ENCODE results near the gene TLR9. TPM values are rescaled to one million over a fixed set of nuclear protein-coding genes. Genes with fewer than 3 reads are reported as not detected.
A peak's percentile ranks its signal among the peaks of the same experiment; 100 is the strongest.

The TLR9 gene
- total RNA-seq, 1 experiment from 2014 or later, result not detected

- Mint-ChIP-seq H3K9me3 (no peaks in the 10 kb centered on the region), H3K4me1 (peaks cover 3% of the 10 kb centered on the region; the same call in 1 of the 2 replicates), H3K36me3 (peaks cover 13% of the 10 kb centered on the region), H3K4me3 (no peak overlapping the region), H3K27me3 (ENCODE audit: low read depth) (no peaks in the 10 kb centered on the region), H3K27ac (no peak overlapping the region)
- POLR2A ChIA-PET, result no interaction called here
- CTCF ChIA-PET, result interaction anchor here (0.5 to 1.6 kb wide), 8 partner anchors 11 to 231 kb away, joined by 3 to 9 read pairs (median 4); partner anchors contain the start of genes POC1A and TWF2
- TF ChIP-seq AFF4 (CRISPR knock-in tag; IDR thresholded peaks at IDR 0.05; ENCODE audit: borderline replicate concordance) (no peak), GTF2I (CRISPR knock-in tag; conservative IDR thresholded peaks at IDR 0.05) (no peak), ZNF396 (CRISPR knock-in tag; IDR thresholded peaks at IDR 0.05; ENCODE audit: borderline replicate concordance) (no peak), MLX (CRISPR knock-in tag; IDR thresholded peaks at IDR 0.05) (no peak), MYBL2 (CRISPR knock-in tag; IDR thresholded peaks at IDR 0.05) (no peak), MAX (CRISPR knock-in tag; IDR thresholded peaks at IDR 0.05) (no peak), SMAD3 (CRISPR knock-in tag; IDR thresholded peaks at IDR 0.05; ENCODE audit: borderline replicate concordance) (no peak), ZNF317 (CRISPR knock-in tag; IDR thresholded peaks at IDR 0.05; ENCODE audit: borderline replicate concordance, low read depth) (no peak), KAT7 (CRISPR knock-in tag; IDR thresholded peaks at IDR 0.05; ENCODE audit: borderline replicate concordance) (no peak)
- TF ChIP-seq, protein P1, sequence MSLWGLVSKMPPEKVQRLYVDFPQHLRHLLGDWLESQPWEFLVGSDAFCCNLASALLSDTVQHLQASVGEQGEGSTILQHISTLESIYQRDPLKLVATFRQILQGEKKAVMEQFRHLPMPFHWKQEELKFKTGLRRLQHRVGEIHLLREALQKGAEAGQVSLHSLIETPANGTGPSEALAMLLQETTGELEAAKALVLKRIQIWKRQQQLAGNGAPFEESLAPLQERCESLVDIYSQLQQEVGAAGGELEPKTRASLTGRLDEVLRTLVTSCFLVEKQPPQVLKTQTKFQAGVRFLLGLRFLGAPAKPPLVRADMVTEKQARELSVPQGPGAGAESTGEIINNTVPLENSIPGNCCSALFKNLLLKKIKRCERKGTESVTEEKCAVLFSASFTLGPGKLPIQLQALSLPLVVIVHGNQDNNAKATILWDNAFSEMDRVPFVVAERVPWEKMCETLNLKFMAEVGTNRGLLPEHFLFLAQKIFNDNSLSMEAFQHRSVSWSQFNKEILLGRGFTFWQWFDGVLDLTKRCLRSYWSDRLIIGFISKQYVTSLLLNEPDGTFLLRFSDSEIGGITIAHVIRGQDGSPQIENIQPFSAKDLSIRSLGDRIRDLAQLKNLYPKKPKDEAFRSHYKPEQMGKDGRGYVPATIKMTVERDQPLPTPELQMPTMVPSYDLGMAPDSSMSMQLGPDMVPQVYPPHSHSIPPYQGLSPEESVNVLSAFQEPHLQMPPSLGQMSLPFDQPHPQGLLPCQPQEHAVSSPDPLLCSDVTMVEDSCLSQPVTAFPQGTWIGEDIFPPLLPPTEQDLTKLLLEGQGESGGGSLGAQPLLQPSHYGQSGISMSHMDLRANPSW (CRISPR knock-in tag; conservative IDR thresholded peaks at IDR 0.05; ENCODE audit: low read depth), result no peak
- TF ChIP-seq, protein P2, sequence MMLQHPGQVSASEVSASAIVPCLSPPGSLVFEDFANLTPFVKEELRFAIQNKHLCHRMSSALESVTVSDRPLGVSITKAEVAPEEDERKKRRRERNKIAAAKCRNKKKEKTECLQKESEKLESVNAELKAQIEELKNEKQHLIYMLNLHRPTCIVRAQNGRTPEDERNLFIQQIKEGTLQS (CRISPR knock-in tag; conservative IDR thresholded peaks at IDR 0.05), result no peak
- TF ChIP-seq, protein P3, sequence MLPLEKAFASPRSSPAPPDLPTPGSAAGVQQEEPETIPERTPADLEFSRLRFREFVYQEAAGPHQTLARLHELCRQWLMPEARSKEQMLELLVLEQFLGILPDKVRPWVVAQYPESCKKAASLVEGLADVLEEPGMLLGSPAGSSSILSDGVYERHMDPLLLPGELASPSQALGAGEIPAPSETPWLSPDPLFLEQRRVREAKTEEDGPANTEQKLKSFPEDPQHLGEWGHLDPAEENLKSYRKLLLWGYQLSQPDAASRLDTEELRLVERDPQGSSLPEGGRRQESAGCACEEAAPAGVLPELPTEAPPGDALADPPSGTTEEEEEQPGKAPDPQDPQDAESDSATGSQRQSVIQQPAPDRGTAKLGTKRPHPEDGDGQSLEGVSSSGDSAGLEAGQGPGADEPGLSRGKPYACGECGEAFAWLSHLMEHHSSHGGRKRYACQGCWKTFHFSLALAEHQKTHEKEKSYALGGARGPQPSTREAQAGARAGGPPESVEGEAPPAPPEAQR (CRISPR knock-in tag; IDR thresholded peaks at IDR 0.05), result no peak
- DNase-seq (ENCODE audit: low spot score) (no peak), ATAC-seq (no peak)
These were observed 1.7 kb upstream of the TLR9 start for GRCh38 chr3:52227117-52227516.

DNA sequence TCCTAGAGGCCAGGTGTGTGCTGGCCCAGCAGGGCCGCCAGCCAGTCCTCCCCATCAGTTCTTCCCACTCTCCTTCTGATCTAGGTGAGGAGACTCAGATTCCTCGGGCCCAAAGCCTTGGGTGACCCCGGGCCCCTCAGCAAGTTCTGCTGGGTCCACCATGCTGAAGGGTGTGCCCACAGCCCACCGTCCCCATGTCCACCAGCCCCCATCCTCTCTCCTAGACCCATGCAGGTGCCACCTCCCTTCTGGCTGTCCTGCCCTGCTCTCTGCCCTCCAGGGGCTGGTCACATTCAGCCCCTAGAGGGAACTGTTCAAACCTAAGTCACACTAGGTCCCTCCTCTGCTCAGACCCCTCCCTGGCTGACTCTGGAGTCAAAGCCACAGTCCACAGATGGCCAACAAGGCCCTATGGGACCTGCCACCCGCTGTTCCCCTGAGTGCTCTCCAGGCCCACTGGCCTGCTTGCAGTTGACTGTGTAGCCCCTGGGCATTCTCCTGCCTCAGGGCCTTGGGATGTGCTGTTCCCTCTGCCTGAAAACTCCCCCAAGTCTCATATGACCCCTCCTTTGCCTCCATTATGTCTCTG is 878 bp upstream of the TLR9 start:
- Mint-ChIP-seq H3K4me1 (peaks cover 3% of the 10 kb centered on the region; the same call in 1 of the 2 replicates), H3K36me3 (peaks cover 13% of the 10 kb centered on the region), H3K9me3 (no peaks in the 10 kb centered on the region), H3K4me3 (no peak overlapping the region), H3K27ac (no peak overlapping the region), H3K27me3 (ENCODE audit: low read depth) (no peaks in the 10 kb centered on the region)
- ChIA-PET POLR2A (interaction anchor here (1.5 kb wide), 1 partner anchor 51 kb away, joined by 3 read pairs; no protein-coding TSS in a partner anchor), CTCF (interaction anchor here (0.5 to 11.5 kb wide), 6 partner anchors 8 to 220 kb away, joined by 4 to 222 read pairs (median 8); partner anchors contain the start of gene TWF2)
- ATAC-seq, result 0 out of 2 replicates have a peak, but pooled peaks have one; percentile 10
- DNase-seq (ENCODE audit: low spot score), result no peak
- TF ChIP-seq MAX (CRISPR knock-in tag; IDR thresholded peaks at IDR 0.05), result no peak
- TF ChIP-seq CBFB (CRISPR knock-in tag; IDR thresholded peaks at IDR 0.05; ENCODE audit: low read depth), result no peak
- TF ChIP-seq, protein P4, sequence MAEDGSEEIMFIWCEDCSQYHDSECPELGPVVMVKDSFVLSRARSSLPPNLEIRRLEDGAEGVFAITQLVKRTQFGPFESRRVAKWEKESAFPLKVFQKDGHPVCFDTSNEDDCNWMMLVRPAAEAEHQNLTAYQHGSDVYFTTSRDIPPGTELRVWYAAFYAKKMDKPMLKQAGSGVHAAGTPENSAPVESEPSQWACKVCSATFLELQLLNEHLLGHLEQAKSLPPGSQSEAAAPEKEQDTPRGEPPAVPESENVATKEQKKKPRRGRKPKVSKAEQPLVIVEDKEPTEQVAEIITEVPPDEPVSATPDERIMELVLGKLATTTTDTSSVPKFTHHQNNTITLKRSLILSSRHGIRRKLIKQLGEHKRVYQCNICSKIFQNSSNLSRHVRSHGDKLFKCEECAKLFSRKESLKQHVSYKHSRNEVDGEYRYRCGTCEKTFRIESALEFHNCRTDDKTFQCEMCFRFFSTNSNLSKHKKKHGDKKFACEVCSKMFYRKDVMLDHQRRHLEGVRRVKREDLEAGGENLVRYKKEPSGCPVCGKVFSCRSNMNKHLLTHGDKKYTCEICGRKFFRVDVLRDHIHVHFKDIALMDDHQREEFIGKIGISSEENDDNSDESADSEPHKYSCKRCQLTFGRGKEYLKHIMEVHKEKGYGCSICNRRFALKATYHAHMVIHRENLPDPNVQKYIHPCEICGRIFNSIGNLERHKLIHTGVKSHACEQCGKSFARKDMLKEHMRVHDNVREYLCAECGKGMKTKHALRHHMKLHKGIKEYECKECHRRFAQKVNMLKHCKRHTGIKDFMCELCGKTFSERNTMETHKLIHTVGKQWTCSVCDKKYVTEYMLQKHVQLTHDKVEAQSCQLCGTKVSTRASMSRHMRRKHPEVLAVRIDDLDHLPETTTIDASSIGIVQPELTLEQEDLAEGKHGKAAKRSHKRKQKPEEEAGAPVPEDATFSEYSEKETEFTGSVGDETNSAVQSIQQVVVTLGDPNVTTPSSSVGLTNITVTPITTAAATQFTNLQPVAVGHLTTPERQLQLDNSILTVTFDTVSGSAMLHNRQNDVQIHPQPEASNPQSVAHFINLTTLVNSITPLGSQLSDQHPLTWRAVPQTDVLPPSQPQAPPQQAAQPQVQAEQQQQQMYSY (CRISPR knock-in tag; IDR thresholded peaks at IDR 0.05), result no peak
- no peak for TF ChIP-seq ZNF138 (CRISPR knock-in tag; conservative IDR thresholded peaks at IDR 0.05)
